Cardiac fibroblast (primary cell): ENCODE data around the gene TMEM131.

Experiments used
- DNase-seq, 2 donors: peaks; one replicate each; pipeline versions ENCODE4 v3.0.0 to v3.0.0-alpha.2; 2010; ENCODE audit warnings: low read depth in 2 of 2
- H3K4me3 ChIP-seq, 2 donors: replicated peaks in 1 of 2; 1 replicate in 1 of 2; 2 replicates in 1 of 2; pipeline ENCODE4 v1.5.1; 2011; ENCODE audit warnings: low read depth in 2 of 2, low read length in 2 of 2, mild to moderate bottlenecking in 2 of 2, moderate library complexity in 1 of 2
- TF ChIP-seq, protein P1 (sequence below): IDR thresholded peaks from one replicate; pipeline ENCODE4 v1.5.1; 2011; ENCODE audit warnings: low read depth, mild to moderate bottlenecking, low read length, inconsistent platforms

Gene TMEM131

DNA sequence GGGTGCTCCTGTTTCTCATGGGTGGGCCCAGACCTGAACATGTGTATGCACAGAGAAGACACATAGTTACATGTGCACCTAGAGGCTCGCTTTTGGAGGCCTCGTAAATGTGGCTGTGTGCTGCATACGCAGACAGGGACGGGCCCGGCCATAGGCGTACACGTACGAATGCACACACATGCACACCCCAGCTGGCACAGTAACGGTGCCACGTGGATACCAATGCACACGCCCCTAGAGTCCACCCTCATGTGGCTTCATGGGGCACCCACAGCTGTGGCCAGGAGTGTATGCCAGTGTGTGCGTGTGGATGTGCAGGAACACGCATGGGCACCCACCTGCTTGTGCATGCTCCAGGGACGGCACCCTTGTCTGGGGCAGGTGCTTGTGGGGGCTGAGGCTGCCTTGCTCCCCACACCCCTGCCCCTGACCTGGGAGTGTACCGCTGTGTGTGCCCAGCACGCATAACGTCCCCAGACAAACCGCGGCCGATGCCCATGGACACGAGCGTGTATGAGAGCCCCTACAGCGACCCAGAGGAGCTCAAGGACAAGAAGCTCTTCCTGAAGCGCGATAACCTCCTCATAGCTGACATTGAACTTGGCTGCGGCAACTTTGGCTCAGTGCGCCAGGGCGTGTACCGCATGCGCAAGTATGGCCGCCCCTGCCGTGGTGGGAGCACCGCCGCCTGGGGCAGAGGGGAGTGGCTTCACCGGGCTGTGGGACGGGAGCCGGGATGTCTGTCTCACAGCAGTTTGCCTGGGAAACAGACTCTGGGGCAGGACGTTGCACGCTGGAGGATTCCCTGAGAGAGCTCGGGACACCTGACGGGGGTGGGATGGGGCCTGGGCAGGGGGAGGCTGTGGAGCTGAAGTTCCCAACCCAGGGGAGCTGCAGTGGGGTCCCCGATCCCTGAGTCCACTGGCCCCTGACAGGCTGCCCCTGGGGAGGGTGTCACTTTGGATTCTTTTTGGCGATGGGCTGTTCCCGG lies 261.4 kb downstream of the TMEM131 start:
- DNase-seq: no peak
- TF ChIP-seq, protein P1, sequence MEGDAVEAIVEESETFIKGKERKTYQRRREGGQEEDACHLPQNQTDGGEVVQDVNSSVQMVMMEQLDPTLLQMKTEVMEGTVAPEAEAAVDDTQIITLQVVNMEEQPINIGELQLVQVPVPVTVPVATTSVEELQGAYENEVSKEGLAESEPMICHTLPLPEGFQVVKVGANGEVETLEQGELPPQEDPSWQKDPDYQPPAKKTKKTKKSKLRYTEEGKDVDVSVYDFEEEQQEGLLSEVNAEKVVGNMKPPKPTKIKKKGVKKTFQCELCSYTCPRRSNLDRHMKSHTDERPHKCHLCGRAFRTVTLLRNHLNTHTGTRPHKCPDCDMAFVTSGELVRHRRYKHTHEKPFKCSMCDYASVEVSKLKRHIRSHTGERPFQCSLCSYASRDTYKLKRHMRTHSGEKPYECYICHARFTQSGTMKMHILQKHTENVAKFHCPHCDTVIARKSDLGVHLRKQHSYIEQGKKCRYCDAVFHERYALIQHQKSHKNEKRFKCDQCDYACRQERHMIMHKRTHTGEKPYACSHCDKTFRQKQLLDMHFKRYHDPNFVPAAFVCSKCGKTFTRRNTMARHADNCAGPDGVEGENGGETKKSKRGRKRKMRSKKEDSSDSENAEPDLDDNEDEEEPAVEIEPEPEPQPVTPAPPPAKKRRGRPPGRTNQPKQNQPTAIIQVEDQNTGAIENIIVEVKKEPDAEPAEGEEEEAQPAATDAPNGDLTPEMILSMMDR: no peak
- no peak overlapping the region for H3K4me3 ChIP-seq

DNA sequence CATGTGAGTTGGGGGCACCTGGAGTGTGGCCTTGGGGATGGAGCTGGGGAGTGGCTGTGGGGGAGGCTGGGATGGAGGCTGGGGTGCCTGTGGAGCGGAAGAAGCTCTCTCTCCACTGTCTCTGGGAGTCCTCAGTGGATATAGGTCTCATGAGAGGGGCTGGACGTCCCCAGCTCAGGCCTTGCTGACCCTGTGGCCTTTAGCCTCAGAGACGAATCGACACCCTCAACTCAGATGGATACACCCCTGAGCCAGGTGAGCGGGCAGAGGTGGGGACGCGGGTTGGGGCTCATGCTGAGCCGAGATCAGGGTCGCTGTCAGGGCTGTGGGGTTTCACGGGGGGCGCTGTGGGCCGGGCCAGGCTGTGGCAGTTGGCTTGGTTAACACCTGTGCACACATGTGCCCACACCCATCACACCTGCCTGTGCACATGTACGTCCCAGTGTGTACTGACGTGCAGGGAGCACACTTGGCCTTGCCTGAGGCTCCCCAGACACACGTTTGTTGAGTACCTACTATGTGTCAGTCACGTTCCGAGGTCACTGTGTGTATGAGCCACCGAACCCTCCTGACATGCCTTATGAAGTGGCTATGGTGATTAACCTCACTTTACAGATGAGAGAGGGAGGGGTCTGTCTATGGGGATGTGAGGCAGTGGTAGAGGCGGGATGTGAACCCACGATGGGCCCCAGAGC lies 262.3 kb downstream of the TMEM131 start:
- no peak overlapping the region for H3K4me3 ChIP-seq
- no peak for DNase-seq
- TF ChIP-seq, protein P1: no peak

DNA sequence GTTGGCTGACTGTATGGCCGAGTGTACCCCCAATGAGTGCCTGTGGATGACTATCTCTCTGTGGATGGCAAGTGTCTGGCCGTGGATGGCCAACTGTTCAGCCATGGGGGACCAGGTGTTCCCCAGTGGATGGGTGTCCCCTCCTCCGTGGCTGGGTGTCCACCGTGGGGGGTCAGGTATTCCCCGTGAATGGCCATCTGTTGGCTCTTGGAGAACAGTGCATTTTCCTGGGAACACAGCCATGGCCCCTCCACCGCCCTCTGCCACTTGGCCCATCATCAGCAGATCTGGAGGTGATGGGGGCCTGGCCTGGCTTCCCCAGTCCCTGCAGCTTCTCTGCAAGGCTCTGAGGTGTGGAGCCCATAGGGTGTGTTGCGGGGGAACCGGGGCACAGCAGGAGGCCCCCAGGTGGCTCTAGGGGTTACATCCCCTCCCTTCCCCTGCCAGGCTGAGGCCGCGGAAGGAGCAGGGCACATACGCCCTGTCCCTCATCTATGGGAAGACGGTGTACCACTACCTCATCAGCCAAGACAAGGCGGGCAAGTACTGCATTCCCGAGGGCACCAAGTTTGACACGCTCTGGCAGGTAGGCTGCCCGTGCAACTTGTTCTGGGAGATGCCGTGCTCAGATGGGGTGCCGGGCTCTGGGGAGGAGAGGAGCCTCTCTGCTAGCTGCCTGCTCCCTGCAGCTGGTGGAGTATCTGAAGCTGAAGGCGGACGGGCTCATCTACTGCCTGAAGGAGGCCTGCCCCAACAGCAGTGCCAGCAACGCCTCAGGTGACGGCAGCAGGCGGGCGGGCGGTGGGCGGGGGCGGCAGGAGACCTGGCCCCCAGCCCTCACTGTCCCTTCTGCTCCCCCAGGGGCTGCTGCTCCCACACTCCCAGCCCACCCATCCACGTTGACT lies 263.1 kb downstream of the TMEM131 start:
- TF ChIP-seq, protein P1: no peak
- no peak for DNase-seq
- H3K4me3 ChIP-seq: no peak overlapping the region

DNA sequence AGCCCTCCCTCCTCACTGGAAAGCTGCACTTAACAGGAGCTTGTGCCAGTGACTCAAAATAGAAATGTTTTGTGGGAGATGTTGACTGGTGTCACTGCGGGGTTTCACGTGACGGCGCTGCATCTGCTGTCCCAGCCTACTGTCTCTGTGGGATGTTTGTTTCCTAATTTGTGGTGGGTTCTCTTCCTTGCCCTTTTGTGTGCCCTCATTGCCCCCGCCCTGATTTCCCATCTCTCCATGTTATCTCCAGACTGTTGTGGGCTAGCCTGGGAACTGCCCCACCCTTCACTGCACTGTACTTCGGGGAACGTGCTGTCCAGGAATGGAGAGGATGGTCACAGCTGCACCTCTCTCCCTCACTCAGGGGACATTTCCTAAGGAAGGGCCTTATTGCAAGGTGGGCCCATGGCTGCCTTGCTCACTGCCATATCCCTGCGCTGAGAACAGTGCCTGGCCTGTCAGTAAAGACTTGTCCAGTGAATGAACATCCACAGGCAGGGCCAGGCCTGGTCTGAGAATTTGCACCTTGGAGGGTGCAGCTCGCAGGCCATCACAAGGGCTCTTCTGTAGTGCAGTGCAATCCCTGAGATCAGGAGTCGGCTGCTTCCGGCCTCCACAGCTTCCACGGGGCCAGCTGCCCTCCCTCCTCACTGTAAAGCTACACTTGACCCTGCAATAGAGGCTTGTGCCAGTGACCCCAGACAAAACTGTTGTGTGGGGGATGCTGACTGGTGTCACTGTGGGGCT lies 264.3 kb downstream of the TMEM131 start:
- no peak overlapping the region for H3K4me3 ChIP-seq
- no peak for DNase-seq
- TF ChIP-seq, protein P1: no peak

DNA sequence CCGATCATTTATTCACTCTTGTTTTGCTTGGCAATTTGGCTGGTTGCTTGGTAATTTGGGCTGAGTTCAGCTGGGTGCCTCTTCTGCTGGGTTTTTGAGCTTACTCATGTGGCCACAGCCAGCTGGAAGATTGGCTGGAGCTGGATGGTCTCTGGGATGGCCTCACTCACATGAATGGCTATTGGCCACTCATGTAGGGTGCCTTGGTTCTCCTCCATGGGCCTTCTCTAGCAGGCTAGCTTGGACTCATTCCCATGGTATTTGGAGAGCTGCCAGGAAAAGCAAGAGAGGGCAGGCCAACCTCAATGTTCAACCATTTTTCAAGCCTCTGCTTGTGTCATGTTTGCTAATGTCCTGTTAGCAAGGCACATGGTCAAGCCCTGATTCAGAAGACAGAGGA lies 265.5 kb downstream of the TMEM131 start:
- TF ChIP-seq, protein P1: no peak
- peak in 1 of 2 donors; percentile 79 for DNase-seq
- H3K4me3 ChIP-seq: no peak overlapping the region
